IMR-90 (cell line): ENCODE data around the gene MEIOB. TPM values are rescaled to one million over a fixed set of nuclear protein-coding genes. Genes with fewer than 3 reads are reported as not detected.

Experiments
- ATAC-seq: fragments of 200-7000 bp; cut with Tn5 transposase; 2 replicates; pipeline ENCODE4 v1.9.1; 2020; ENCODE audit warnings: low read depth, mild to moderate bottlenecking, moderate library complexity
- BruUV-seq: library from RNA; stranded (reverse); fragments of 400-500 nt; replicated peaks from 2 replicates; lab custom pipeline; 2021; lab: Mats Ljungman, UMichigan
- CTCF ChIA-PET: fragments of 300-600 bp; formaldehyde crosslinking; extraction: SDS; loops from one replicate; lab custom pipeline; 2021; ENCODE audit warnings: antibody characterized with exemption; lab: Yijun Ruan, JAX
- POLR2A ChIA-PET: fragments of 300-600 bp; sonication (Branson Sonifier 250); formaldehyde crosslinking; loops from one replicate; lab custom pipeline; 2022; ENCODE audit warnings: antibody characterized with exemption; ENCODE audit not compliant: unreplicated experiment; lab: Charles Lee
- DNase-seq: peaks from one replicate; pipeline ENCODE4 v3.0.0; 2013
- H2AFZ ChIP-seq: replicated peaks from 2 replicates; pipeline ENCODE3; 2013; ENCODE audit warnings: low read length, mild to moderate bottlenecking; ENCODE audit not compliant: poor library complexity
- H2AK5ac ChIP-seq: 2 replicates; pipeline ENCODE4 v1.6.1; 2013; ENCODE audit warnings: low read depth, low read length, inconsistent platforms
- H2AK9ac ChIP-seq: replicated peaks from 2 replicates; pipeline ENCODE3; 2013; ENCODE audit warnings: mild to moderate bottlenecking, low read depth, low read length, moderate library complexity; ENCODE audit not compliant: poor library complexity
- H2BK120ac ChIP-seq: 2 replicates; pipeline ENCODE4 v1.6.1; 2013; ENCODE audit warnings: low read depth, low read length, inconsistent platforms
- H2BK15ac ChIP-seq: 3 replicates; pipeline ENCODE4 v1.6.1; 2013; ENCODE audit warnings: low read depth, low read length, inconsistent platforms
- H2BK20ac ChIP-seq: 2 replicates; pipeline ENCODE4 v1.6.1; 2013; ENCODE audit warnings: low read depth, mild to moderate bottlenecking, inconsistent platforms, low read length, moderate library complexity
- H2BK5ac ChIP-seq: 2 replicates; pipeline ENCODE4 v1.6.1; 2013; ENCODE audit warnings: mild to moderate bottlenecking, low read depth, low read length, inconsistent platforms; ENCODE audit not compliant: poor library complexity, severe bottlenecking
- H3K14ac ChIP-seq: replicated peaks from 2 replicates; pipeline ENCODE4 v1.6.1; 2013; ENCODE audit warnings: low read depth, low read length, inconsistent platforms
- H3K18ac ChIP-seq: 2 replicates; pipeline ENCODE4 v1.6.1; 2013; ENCODE audit warnings: low read depth, low read length, control low read depth
- H3K23ac ChIP-seq: 2 replicates; pipeline ENCODE4 v1.6.1; 2013; ENCODE audit warnings: low read depth, low read length, inconsistent platforms
- H3K27ac ChIP-seq: 2 replicates; pipeline ENCODE4 v1.5.1; 2013; ENCODE audit warnings: mild to moderate bottlenecking, control low read depth, low read length; ENCODE audit not compliant: insufficient read depth
- H3K27me3 ChIP-seq: 2 replicates; pipeline ENCODE4 v1.6.1; 2013; ENCODE audit warnings: low read length; ENCODE audit not compliant: control insufficient read depth, insufficient read depth
- H3K36me3 ChIP-seq: 2 replicates; pipeline ENCODE4 v1.6.1; 2013; ENCODE audit warnings: low read length, mixed read lengths; ENCODE audit not compliant: control insufficient read depth, insufficient read depth
- H3K4ac ChIP-seq: 2 replicates; pipeline ENCODE4 v1.6.1; 2013; ENCODE audit warnings: low read depth, low read length, inconsistent platforms
- H3K4me1 ChIP-seq: 2 replicates; pipeline ENCODE4 v1.6.1; 2013; ENCODE audit warnings: low read length, mixed read lengths; ENCODE audit not compliant: control insufficient read depth, insufficient read depth
- H3K4me2 ChIP-seq: 2 replicates; pipeline ENCODE4 v1.6.1; 2013; ENCODE audit warnings: low read depth, mild to moderate bottlenecking, control low read depth, low read length, moderate library complexity
- H3K4me3 ChIP-seq: 2 replicates; pipeline ENCODE4 v1.5.1; 2013; ENCODE audit warnings: low read depth, mild to moderate bottlenecking, control low read depth, low read length, moderate library complexity; ENCODE audit not compliant: insufficient read depth
- H3K56ac ChIP-seq: 2 replicates; pipeline ENCODE4 v1.6.1; 2013; ENCODE audit warnings: low read length, inconsistent platforms; ENCODE audit not compliant: insufficient read depth; ENCODE audit errors: extremely low read depth
- H3K79me1 ChIP-seq, 2 experiments: 2 replicates each; pipeline ENCODE4 v1.6.1; 2013; ENCODE audit warnings: low read length in 2 of 2, inconsistent platforms in 1 of 2, low read depth in 1 of 2
- H3K9ac ChIP-seq: 2 replicates; pipeline ENCODE4 v1.6.1; 2013; ENCODE audit warnings: low read depth, low read length, control low read depth
- H3K9me1 ChIP-seq: 2 replicates; pipeline ENCODE4 v1.6.1; 2013; ENCODE audit warnings: low read length, inconsistent platforms; ENCODE audit not compliant: insufficient read depth
- H3K9me3 ChIP-seq: 2 replicates; pipeline ENCODE4 v1.6.1; 2013; ENCODE audit warnings: low read length; ENCODE audit not compliant: control insufficient read depth, insufficient read depth
- H4K20me1 ChIP-seq: 2 replicates; pipeline ENCODE4 v1.6.1; 2013; ENCODE audit warnings: low read length, inconsistent platforms; ENCODE audit not compliant: insufficient read depth
- H4K5ac ChIP-seq: 2 replicates; pipeline ENCODE4 v1.6.1; 2013; ENCODE audit warnings: mild to moderate bottlenecking, low read depth, low read length, control low read depth
- H4K8ac ChIP-seq, 2 experiments: 2 replicates each; pipeline ENCODE4 v1.6.1; 2013; ENCODE audit warnings: low read depth in 2 of 2, low read length in 2 of 2, control low read depth in 1 of 2, inconsistent platforms in 1 of 2
- H4K91ac ChIP-seq: 2 replicates; pipeline ENCODE4 v1.6.1; 2013; ENCODE audit warnings: low read depth, low read length, inconsistent platforms; ENCODE audit not compliant: insufficient read depth
- CEBPB ChIP-seq: IDR thresholded peaks from 2 replicates; pipeline ENCODE4 v1.6.1; 2012; ENCODE audit warnings: low read depth, low read length, improper control_type of control experiment
- CTCF ChIP-seq: conservative IDR thresholded peaks from 2 replicates; pipeline ENCODE4 v1.5.1; 2012; ENCODE audit warnings: mild to moderate bottlenecking, low read depth, low read length, improper control_type of control experiment
- MAFK ChIP-seq: IDR thresholded peaks from 2 replicates; pipeline ENCODE4 v1.6.1; 2012; ENCODE audit warnings: low read depth, low read length, improper control_type of control experiment
- POLR2A ChIP-seq: IDR thresholded peaks from 2 replicates; pipeline ENCODE4 v1.6.1; 2012; ENCODE audit warnings: mild to moderate bottlenecking, low read depth, low read length
- RAD21 ChIP-seq: IDR thresholded peaks from 2 replicates; pipeline ENCODE4 v1.6.1; 2012; ENCODE audit warnings: low read length, improper control_type of control experiment
- SMC3 ChIP-seq: fragments of 150-350 bp; IDR thresholded peaks from 2 replicates; pipeline ENCODE4 v1.6.1; 2016; ENCODE audit warnings: low read depth, mild to moderate bottlenecking, antibody characterized with exemption, low read length, moderate library complexity
- USF2 ChIP-seq: fragments of 150-350 bp; IDR thresholded peaks from 2 replicates; pipeline ENCODE4 v1.6.1; 2017; ENCODE audit warnings: mild to moderate bottlenecking, antibody characterized with exemption, low read length, low read depth
- WGBS, 2 experiments: methylation state at CpG; one replicate each; pipeline versions ENCODE4 v1.1.5 to v1.1.7; 2013; ENCODE audit warnings: missing lambda C conversion rate in 2 of 2; ENCODE audit not compliant: insufficient read length in 1 of 2; ENCODE audit errors: extremely low coverage in 2 of 2; 5-methylcytosine and 5-hydroxymethylcytosine counted together
- dilution Hi-C: fragments of 300-500 bp; cut with HindIII; formaldehyde crosslinking; loops from one replicate; pipeline ENCODE4 v1.14.3; 2018; ENCODE audit warnings: low sequenced_read_pairs; ENCODE audit not compliant: unreplicated experiment
- in situ Hi-C: fragments of 300-500 bp; cut with MboI; formaldehyde crosslinking; loops from 3 replicates; pipeline ENCODE4 v1.14.3; 2019; ENCODE audit warnings: low sequenced_read_pairs, inconsistent platforms, mixed read lengths
- intact Hi-C: fragments of 100-400 bp; cut with micrococcal nuclease; formaldehyde crosslinking; loops from 2 replicates; pipeline ENCODE4 v1.10.0; 2022
- polyA plus RNA-seq, 3 experiments: library from polyadenylated mRNA; depleted of rRNA; stranded (reverse); fragments of >200 nt; gene quantifications; 2 replicates each; pipeline ENCODE4 v1.2.3, GENCODE V29; 2012; ENCODE audit warnings: low replicate concordance in 1 of 3
- total RNA-seq: library from RNA; depleted of rRNA; stranded (reverse); fragments of >200 nt; gene quantifications from 2 replicates; pipeline ENCODE4 v1.2.3, GENCODE V29; 2012

Gene MEIOB
- total and polyA plus RNA-seq, 2 of the 4 experiments (the other 2 are of a cell fraction) = 0.14 TPM; not detected in 1

GRCh38 chr16:1911467-1912214 is 39.7 kb upstream of the MEIOB start:
- H3K9ac ChIP-seq = no peak overlapping the region
- H3K4me1 ChIP-seq = no peaks in the 10 kb centered on the region
- no peak overlapping the region for H3K56ac ChIP-seq
- H4K91ac ChIP-seq = no peak overlapping the region
- no peak overlapping the region for H3K27ac ChIP-seq
- H2BK120ac ChIP-seq = no peak overlapping the region
- 87% methylated on average over 47 of the region's 59 CpGs; no CpG with 5 or more reads in 1 of the 2 experiments for WGBS, 2 experiments
- H4K20me1 ChIP-seq = no peaks in the 10 kb centered on the region
- BruUV-seq = no TSS peak
- H4K8ac ChIP-seq = no peak overlapping the region
- H3K14ac ChIP-seq = no peak overlapping the region
- no peaks in the 10 kb centered on the region for H3K36me3 ChIP-seq
- intact Hi-C loops = no loop called here
- no peak overlapping the region for H4K5ac ChIP-seq
- H3K9me3 ChIP-seq = no peaks in the 10 kb centered on the region
- dilution Hi-C loops = no loop called here
- H3K27me3 ChIP-seq = peaks cover 67% of the 10 kb centered on the region
- no peak overlapping the region for H3K23ac ChIP-seq
- H2AK5ac ChIP-seq = no peak overlapping the region
- TF ChIP-seq MAFK (no peak), POLR2A (no peak), SMC3 (no peak), CTCF (no peak), CEBPB (no peak), USF2 (no peak), RAD21 (no peak)
- no peak overlapping the region for H3K4ac ChIP-seq
- POLR2A ChIA-PET = no interaction called here
- no peak overlapping the region for H2BK20ac ChIP-seq
- no peak overlapping the region for H2AFZ ChIP-seq
- no peaks in the 10 kb centered on the region for H3K9me1 ChIP-seq
- H3K79me1 ChIP-seq = no peaks in the 10 kb centered on the region
- DNase-seq (no peak), ATAC-seq (no peak)
- no peak overlapping the region for H2BK5ac ChIP-seq
- H3K18ac ChIP-seq = no peak overlapping the region
- CTCF ChIA-PET = no interaction called here
- H2BK15ac ChIP-seq = no peak overlapping the region
- H3K4me3 ChIP-seq = no peak overlapping the region
- H3K4me2 ChIP-seq = no peak overlapping the region
- no peak overlapping the region for H2AK9ac ChIP-seq
- in situ Hi-C loops = no loop called here
